Fibroblast of lung (primary cell): Measurements from ENCODE around the gene WRAP53. TPM values are rescaled to one million over a fixed set of nuclear protein-coding genes. Genes with fewer than 3 reads are reported as not detected.

Source experiments
- DNase-seq, 2 donors: peaks; one replicate each; pipeline versions ENCODE4 v3.0.0 to v3.0.0-alpha.2; 2010; ENCODE audit warnings: low read depth in 2 of 2
- H2AFZ ChIP-seq: 2 replicates; pipeline ENCODE4 v1.5.1; 2012; ENCODE audit warnings: low read length, control low read depth, inconsistent platforms
- H3K27ac ChIP-seq: 2 replicates; pipeline ENCODE4 v1.5.1; 2011; ENCODE audit warnings: low read length, control low read depth; ENCODE audit not compliant: insufficient read depth
- H3K27me3 ChIP-seq: 2 replicates; pipeline ENCODE4 v1.5.1; 2011; ENCODE audit warnings: mild to moderate bottlenecking, low read length; ENCODE audit not compliant: control insufficient read depth, insufficient read depth
- H3K36me3 ChIP-seq: 2 replicates; pipeline ENCODE4 v1.5.1; 2011; ENCODE audit warnings: low read length; ENCODE audit not compliant: control insufficient read depth, insufficient read depth
- H3K4me1 ChIP-seq: 2 replicates; pipeline ENCODE4 v1.5.1; 2011; ENCODE audit warnings: low read length; ENCODE audit not compliant: control insufficient read depth, insufficient read depth; ENCODE audit errors: extremely low read depth
- H3K4me2 ChIP-seq: 2 replicates; pipeline ENCODE4 v1.5.1; 2011; ENCODE audit warnings: low read length, control low read depth; ENCODE audit not compliant: insufficient read depth; ENCODE audit errors: extremely low read depth
- H3K4me3 ChIP-seq, 4 experiments: fragments of 200-600 bp in 1 of 4; sonication (generic) in 1 of 4; replicated peaks in 1 of 4; 2 replicates each; pipeline ENCODE4 v1.5.1; 2011 to 2016; ENCODE audit warnings: low read length in 4 of 4, low read depth in 3 of 4, mild to moderate bottlenecking in 3 of 4, control low read depth in 2 of 4, inconsistent platforms in 1 of 4, mixed read lengths in 1 of 4; ENCODE audit not compliant: insufficient read depth in 1 of 4; ENCODE audit errors: control extremely low read depth in 1 of 4
- H3K79me2 ChIP-seq: 2 replicates; pipeline ENCODE4 v1.5.1; 2012; ENCODE audit warnings: mild to moderate bottlenecking, low read length, inconsistent platforms; ENCODE audit not compliant: control insufficient read depth, insufficient read depth
- H3K9ac ChIP-seq: 2 replicates; pipeline ENCODE4 v1.5.1; 2011; ENCODE audit warnings: mild to moderate bottlenecking, low read length, control low read depth; ENCODE audit not compliant: insufficient read depth
- H3K9me3 ChIP-seq: 2 replicates; pipeline ENCODE4 v1.5.1; 2012; ENCODE audit warnings: low read depth, low read length; ENCODE audit not compliant: control insufficient read depth, insufficient read depth
- H4K20me1 ChIP-seq: 2 replicates; pipeline ENCODE4 v1.5.1; 2011; ENCODE audit warnings: low read length; ENCODE audit not compliant: control insufficient read depth, insufficient read depth; ENCODE audit errors: extremely low read depth
- CTCF ChIP-seq, 2 donors: IDR thresholded peaks in 1 of 2; conservative IDR thresholded peaks in 1 of 2; 1 replicate in 1 of 2; 2 replicates in 1 of 2; pipeline ENCODE4 v1.5.1; 2011 to 2012; ENCODE audit warnings: low read length in 2 of 2, control low read depth in 1 of 2, inconsistent platforms in 1 of 2, low read depth in 1 of 2, mild to moderate bottlenecking in 1 of 2
- EZH2 ChIP-seq: IDR thresholded peaks from 2 replicates; pipeline ENCODE4 v1.5.1; 2012; ENCODE audit warnings: low read length, control low read depth, mild to moderate bottlenecking; ENCODE audit errors: missing control alignments
- polyA plus RNA-seq, 2 donors: library from polyadenylated mRNA; depleted of rRNA in 1 of 2; stranded (reverse) in 1 of 2; unstranded in 1 of 2; fragments of >200 nt; gene quantifications; 2 replicates each; pipeline ENCODE4 v1.2.1, GENCODE V29; 2011 to 2012; ENCODE audit warnings: missing spikeins in 1 of 2
- total RNA-seq: library from RNA; depleted of rRNA; stranded (reverse); fragments of >200 nt; gene quantifications from 2 replicates; pipeline ENCODE4 v1.2.1, GENCODE V29; 2014

The WRAP53 gene
- total and polyA plus RNA-seq, 2 donors (not counting 1 experiment from before 2014, with no cell fraction given): 3.0 to 3.1 TPM

- Histone ChIP-seq H3K27ac (no peak overlapping the region), H3K9me3 (no peaks in the 10 kb centered on the region), H2AFZ (no peak overlapping the region), H3K4me3 (no peak overlapping the region), H4K20me1 (no peaks in the 10 kb centered on the region), H3K4me2 (no peak overlapping the region), H3K79me2 (no peaks in the 10 kb centered on the region), H3K27me3 (peaks cover 43% of the 10 kb centered on the region), H3K9ac (no peak overlapping the region), H3K4me1 (peaks cover 4% of the 10 kb centered on the region), H3K36me3 (no peaks in the 10 kb centered on the region)
- no peak for DNase-seq
- TF ChIP-seq CTCF (conservative IDR thresholded peaks at IDR 0.05 in 1 of 2, IDR thresholded peaks at IDR 0.05 in 1 of 2; ENCODE audit: low read depth in 1 of 2, low read length in 2 of 2) (no peak), EZH2 (no peak)
Measured at GRCh38 chr17:7714721-7715594, 26.7 kb downstream of the WRAP53 start.

GRCh38 chr17:7715936-7716886 is 27.9 kb downstream of the WRAP53 start:
- peaks cover 4% of the 10 kb centered on the region for H3K4me1 ChIP-seq
- H3K27ac ChIP-seq: no peak overlapping the region
- H3K4me3 ChIP-seq: peak overlapping the region; percentile 46 to 73 (median 66)
- no peak for DNase-seq
- TF ChIP-seq EZH2: peak; percentile 27
- TF ChIP-seq CTCF (conservative IDR thresholded peaks at IDR 0.05 in 1 of 2, IDR thresholded peaks at IDR 0.05 in 1 of 2; ENCODE audit: low read depth in 1 of 2, low read length in 2 of 2): no peak
- no peaks in the 10 kb centered on the region for H4K20me1 ChIP-seq
- peak overlapping the region; percentile 85 for H3K4me2 ChIP-seq
- no peaks in the 10 kb centered on the region for H3K36me3 ChIP-seq
- H3K27me3 ChIP-seq: peaks cover 51% of the 10 kb centered on the region
- H3K9ac ChIP-seq: peak overlapping the region; percentile 32
- no peaks in the 10 kb centered on the region for H3K79me2 ChIP-seq
- H2AFZ ChIP-seq: peak overlapping the region; percentile 12
- H3K9me3 ChIP-seq: no peaks in the 10 kb centered on the region
